K562 (cell line): Measurements from ENCODE around the gene GTF2H4. TPM values are rescaled to one million over a fixed set of nuclear protein-coding genes. Genes with fewer than 3 reads are reported as not detected.

Source experiments
- ATAC-seq: fragments of 200-7000 bp; cut with Tn5 transposase; 3 replicates; pipeline ENCODE4 v1.9.1; 2020; ENCODE audit warnings: moderate library complexity
- BruUV-seq: library from RNA; stranded (reverse); fragments of 400-500 nt; replicated peaks from 2 replicates; lab custom pipeline; 2021; lab: Mats Ljungman, UMichigan
- CTCF ChIA-PET: fragments of 300-600 bp; formaldehyde crosslinking; extraction: SDS; loops from one replicate; lab custom pipeline; 2021; ENCODE audit warnings: low intra/inter-chr PET ratio; lab: Yijun Ruan, JAX
- POLR2A ChIA-PET: fragments of 300-600, 350-650 bp; sonication (Branson Sonifier 250); formaldehyde crosslinking; extraction: SDS; loops from one replicate; lab custom pipeline; 2021; ENCODE audit warnings: antibody characterized with exemption, inconsistent platforms; lab: Yijun Ruan, JAX
- DNase-seq, 4 experiments: peaks; one replicate each; pipeline versions ENCODE4 v3.0.0 to v3.0.0-alpha.2; 2011 to 2018; ENCODE audit warnings: low spot score in 3 of 4, mixed read lengths in 3 of 4; ENCODE audit errors: extremely low read depth in 1 of 4
- FAIRE-seq: peaks from 2 replicates; lab custom pipeline; 2011; peaks lifted over from hg19 to GRCh38; lab: Jason Lieb, UNC
- H2AFZ ChIP-seq: 2 replicates; pipeline ENCODE4 v1.6.0; 2011; ENCODE audit warnings: low read depth, low read length, control low read depth, inconsistent platforms
- H3K27ac ChIP-seq: fragments of 200-600 bp; 3 replicates; pipeline ENCODE4 v1.8.0; 2011; ENCODE audit warnings: low read depth, mild to moderate bottlenecking, control low read depth, inconsistent platforms, low read length, moderate library complexity, mixed read lengths; ENCODE audit errors: extremely low read depth
- H3K27me3 ChIP-seq, 2 experiments: fragments of 300-600 bp in 1 of 2; 2 replicates in 1 of 2; 3 replicates in 1 of 2; pipeline versions ENCODE4 v1.6.0 to v1.8.0; 2011; ENCODE audit warnings: inconsistent platforms in 2 of 2, low read length in 2 of 2, mild to moderate bottlenecking in 1 of 2, mixed read lengths in 1 of 2, moderate library complexity in 1 of 2; ENCODE audit not compliant: control insufficient read depth in 2 of 2, insufficient read depth in 2 of 2
- H3K36me3 ChIP-seq: fragments of 300-600 bp; 3 replicates; pipeline ENCODE4 v1.8.0; 2011; ENCODE audit warnings: mild to moderate bottlenecking, low read length, inconsistent platforms; ENCODE audit not compliant: control insufficient read depth, insufficient read depth
- H3K4me1 ChIP-seq, 2 experiments: fragments of 200-600 bp in 1 of 2; replicated peaks in 1 of 2; 2 replicates in 1 of 2; 3 replicates in 1 of 2; pipeline versions ENCODE4 v1.5.1 to v1.8.0; 2011; ENCODE audit warnings: inconsistent platforms in 2 of 2, low read length in 2 of 2, mild to moderate bottlenecking in 1 of 2, mixed read lengths in 1 of 2, moderate library complexity in 1 of 2; ENCODE audit not compliant: control insufficient read depth in 2 of 2, insufficient read depth in 2 of 2
- H3K4me2 ChIP-seq: 2 replicates; pipeline ENCODE4 v1.6.1; 2011; ENCODE audit warnings: low read length, control low read depth, inconsistent platforms, mixed read lengths; ENCODE audit not compliant: insufficient read depth
- H3K4me3 ChIP-seq: fragments of 200-600 bp; sonication (generic), shearing (Covaris generic); 2 replicates; pipeline ENCODE4 v1.5.1; 2016; ENCODE audit warnings: control low read depth, inconsistent platforms
- H3K79me2 ChIP-seq: fragments of 200-600 bp; 3 replicates; pipeline ENCODE4 v1.8.0; 2011; ENCODE audit warnings: low read length, inconsistent platforms; ENCODE audit not compliant: control insufficient read depth, insufficient read depth
- H3K9ac ChIP-seq, 2 experiments: 2 replicates each; pipeline versions ENCODE4 v1.6.0 to v1.6.1; 2011; ENCODE audit warnings: low read depth in 2 of 2, low read length in 2 of 2, control low read depth in 1 of 2, inconsistent platforms in 1 of 2, mild to moderate bottlenecking in 1 of 2, mixed read lengths in 1 of 2; ENCODE audit not compliant: insufficient read depth in 1 of 2
- H3K9me1 ChIP-seq: one replicate; pipeline ENCODE4 v1.6.0; 2011; ENCODE audit warnings: inconsistent platforms, mild to moderate bottlenecking, low read length, moderate library complexity; ENCODE audit not compliant: control insufficient read depth, insufficient read depth
- H3K9me3 ChIP-seq: replicated peaks from 2 replicates; pipeline ENCODE4 v1.5.1; 2011; ENCODE audit warnings: low read depth, low read length, inconsistent platforms; ENCODE audit not compliant: control insufficient read depth, insufficient read depth
- H4K20me1 ChIP-seq: replicated peaks from 2 replicates; pipeline ENCODE4 v1.6.1; 2011; ENCODE audit warnings: low read length, inconsistent platforms, mixed read lengths; ENCODE audit not compliant: control insufficient read depth, insufficient read depth
- HEY1 ChIP-seq: fragments of 250-450 bp; sonication (Bioruptor Pico); IDR thresholded peaks from 2 replicates; pipeline ENCODE4 v1.5.0; 2020; ENCODE audit warnings: mild to moderate bottlenecking, moderate library complexity, borderline replicate concordance
- SLC30A9 ChIP-seq: fragments of 250-450 bp; sonication (Bioruptor Pico); IDR thresholded peaks from 2 replicates; pipeline ENCODE4 v1.8.0; 2022; ENCODE audit warnings: mild to moderate bottlenecking, moderate library complexity
- WGBS: fragments of 100-300 bp; shearing (Covaris generic); methylation state at CpG from one replicate; pipeline ENCODE4 v1.1.6; 2016; ENCODE audit warnings: low coverage, mixed read lengths; ENCODE audit not compliant: insufficient coverage; ENCODE audit errors: missing lambda C conversion rate; 5-methylcytosine and 5-hydroxymethylcytosine counted together
- in situ Hi-C: fragments of 300-500 bp; cut with MboI; formaldehyde crosslinking; loops from 4 replicates; pipeline ENCODE4 v1.15.0; 2018; ENCODE audit warnings: inconsistent platforms, mixed read lengths
- intact Hi-C: fragments of 100-400 bp; cut with micrococcal nuclease; formaldehyde crosslinking; loops from 2 replicates; pipeline ENCODE4 v1.14.2; 2022
- polyA plus RNA-seq, 8 experiments: library from polyadenylated mRNA; depleted of rRNA in 4 of 8; stranded (reverse) in 5 of 8; unstranded in 3 of 8; fragments of >200 nt; fragmentation: Nextera tagmentation in 2 of 8; fragmentation: Illumina TruSeq in 1 of 8; extraction: Ambion mirVana in 2 of 8; extraction: Trizol in 1 of 8; gene quantifications; 2 replicates each; pipeline versions ENCODE4 v1.2.1 to v1.2.3, GENCODE V29; 2011 to 2014; ENCODE audit warnings: inconsistent platforms in 1 of 8, missing spikeins in 1 of 8
- total RNA-seq, 7 experiments: library from RNA; depleted of rRNA in 6 of 7; stranded (reverse); fragments of >200 nt in 6 of 7; fragmentation: Illumina TruSeq in 2 of 7; extraction: Trizol in 2 of 7; gene quantifications; 2 replicates each; pipeline versions ENCODE4 v1.2.1 to v1.2.3, GENCODE V29; 2011 to 2021; ENCODE audit warnings: low replicate concordance in 1 of 7
- TF ChIP-seq, protein P1 (sequence below), 2 experiments: IDR thresholded peaks; 2 replicates each; pipeline ENCODE4 v1.6.1; 2011; ENCODE audit warnings: borderline replicate concordance in 1 of 2, control low read depth in 1 of 2, low read depth in 1 of 2, low read length in 1 of 2, mild to moderate bottlenecking in 1 of 2, mixed read lengths in 1 of 2, moderate library complexity in 1 of 2; ENCODE audit not compliant: insufficient read depth in 1 of 2, insufficient read length in 1 of 2, poor library complexity in 1 of 2, severe bottlenecking in 1 of 2; ENCODE audit errors: extremely low read depth in 1 of 2
- TF ChIP-seq, protein P2 (sequence below): fragments of 250-450 bp; sonication (Bioruptor Pico); IDR thresholded peaks from 2 replicates; pipeline ENCODE4 v1.8.0; 2022; ENCODE audit warnings: inconsistent platforms, mild to moderate bottlenecking, moderate library complexity, borderline replicate concordance
- TF ChIP-seq, protein P3 (sequence below): fragments of 450-650 bp; IDR thresholded peaks from 2 replicates; pipeline ENCODE4 v1.6.1; 2016; ENCODE audit warnings: borderline replicate concordance

Gene GTF2H4
- total and polyA plus RNA-seq, 9 of the 15 experiments (the other 6 are each of a cell fraction or from before 2014, with no cell fraction given) = 3.6 to 86.1 (median 39.6) TPM

DNA sequence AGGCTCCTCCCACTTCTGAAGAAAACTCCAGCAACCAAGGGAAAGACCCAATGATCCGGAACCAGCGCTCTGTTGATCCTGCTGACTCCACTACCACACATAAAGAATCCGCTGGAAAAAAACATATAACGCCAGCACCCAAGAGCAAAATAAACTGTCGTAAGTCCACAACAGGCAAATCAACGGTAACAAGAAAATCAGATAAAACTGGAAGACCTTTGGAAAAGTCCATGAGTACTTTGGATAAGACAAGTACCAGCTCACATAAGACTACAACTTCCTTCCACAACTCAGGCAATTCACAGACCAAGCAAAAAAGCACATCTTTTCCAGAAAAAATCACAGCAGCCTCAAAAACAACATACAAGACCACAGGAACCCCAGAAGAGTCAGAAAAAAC is 40.8 kb downstream of the GTF2H4 start (continued):
- TF ChIP-seq, protein P1, sequence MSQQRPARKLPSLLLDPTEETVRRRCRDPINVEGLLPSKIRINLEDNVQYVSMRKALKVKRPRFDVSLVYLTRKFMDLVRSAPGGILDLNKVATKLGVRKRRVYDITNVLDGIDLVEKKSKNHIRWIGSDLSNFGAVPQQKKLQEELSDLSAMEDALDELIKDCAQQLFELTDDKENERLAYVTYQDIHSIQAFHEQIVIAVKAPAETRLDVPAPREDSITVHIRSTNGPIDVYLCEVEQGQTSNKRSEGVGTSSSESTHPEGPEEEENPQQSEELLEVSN (IDR thresholded peaks at IDR 0.05; ENCODE audit: borderline replicate concordance in 1 of 2, extremely low read depth in 1 of 2, insufficient read depth in 1 of 2, insufficient read length in 1 of 2, low read depth in 1 of 2, low read length in 1 of 2, poor library complexity in 1 of 2, severe bottlenecking in 1 of 2) = no peak

DNA sequence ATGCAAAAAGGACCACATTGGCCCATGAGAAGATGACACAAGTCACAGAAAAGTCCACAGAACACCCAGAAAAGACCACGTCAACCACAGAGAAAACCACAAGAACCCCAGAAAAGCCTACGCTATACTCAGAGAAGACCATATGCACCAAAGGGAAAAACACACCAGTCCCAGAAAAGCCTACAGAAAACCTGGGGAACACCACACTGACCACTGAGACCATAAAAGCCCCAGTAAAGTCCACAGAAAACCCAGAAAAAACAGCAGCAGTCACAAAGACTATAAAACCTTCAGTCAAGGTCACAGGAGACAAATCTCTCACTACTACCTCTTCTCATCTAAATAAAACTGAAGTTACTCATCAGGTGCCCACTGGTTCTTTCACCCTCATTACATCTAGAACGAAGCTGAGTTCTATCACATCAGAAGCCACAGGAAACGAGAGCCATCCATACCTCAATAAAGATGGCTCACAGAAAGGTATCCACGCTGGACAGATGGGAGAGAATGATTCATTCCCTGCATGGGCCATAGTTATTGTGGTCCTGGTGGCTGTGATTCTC is 44.0 kb downstream of the GTF2H4 start:
- intact Hi-C loops (no loop called here), in situ Hi-C loops (no loop called here)
- WGBS = 3% methylated on average over 5 of the region's 5 CpGs
- TF ChIP-seq, protein P2, sequence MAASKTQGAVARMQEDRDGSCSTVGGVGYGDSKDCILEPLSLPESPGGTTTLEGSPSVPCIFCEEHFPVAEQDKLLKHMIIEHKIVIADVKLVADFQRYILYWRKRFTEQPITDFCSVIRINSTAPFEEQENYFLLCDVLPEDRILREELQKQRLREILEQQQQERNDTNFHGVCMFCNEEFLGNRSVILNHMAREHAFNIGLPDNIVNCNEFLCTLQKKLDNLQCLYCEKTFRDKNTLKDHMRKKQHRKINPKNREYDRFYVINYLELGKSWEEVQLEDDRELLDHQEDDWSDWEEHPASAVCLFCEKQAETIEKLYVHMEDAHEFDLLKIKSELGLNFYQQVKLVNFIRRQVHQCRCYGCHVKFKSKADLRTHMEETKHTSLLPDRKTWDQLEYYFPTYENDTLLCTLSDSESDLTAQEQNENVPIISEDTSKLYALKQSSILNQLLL (CRISPR knock-in tag) = no peak
- TF ChIP-seq HEY1 (CRISPR knock-in tag) = no peak
- TF ChIP-seq, protein P3, sequence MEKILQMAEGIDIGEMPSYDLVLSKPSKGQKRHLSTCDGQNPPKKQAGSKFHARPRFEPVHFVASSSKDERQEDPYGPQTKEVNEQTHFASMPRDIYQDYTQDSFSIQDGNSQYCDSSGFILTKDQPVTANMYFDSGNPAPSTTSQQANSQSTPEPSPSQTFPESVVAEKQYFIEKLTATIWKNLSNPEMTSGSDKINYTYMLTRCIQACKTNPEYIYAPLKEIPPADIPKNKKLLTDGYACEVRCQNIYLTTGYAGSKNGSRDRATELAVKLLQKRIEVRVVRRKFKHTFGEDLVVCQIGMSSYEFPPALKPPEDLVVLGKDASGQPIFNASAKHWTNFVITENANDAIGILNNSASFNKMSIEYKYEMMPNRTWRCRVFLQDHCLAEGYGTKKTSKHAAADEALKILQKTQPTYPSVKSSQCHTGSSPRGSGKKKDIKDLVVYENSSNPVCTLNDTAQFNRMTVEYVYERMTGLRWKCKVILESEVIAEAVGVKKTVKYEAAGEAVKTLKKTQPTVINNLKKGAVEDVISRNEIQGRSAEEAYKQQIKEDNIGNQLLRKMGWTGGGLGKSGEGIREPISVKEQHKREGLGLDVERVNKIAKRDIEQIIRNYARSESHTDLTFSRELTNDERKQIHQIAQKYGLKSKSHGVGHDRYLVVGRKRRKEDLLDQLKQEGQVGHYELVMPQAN = no peak
- TF ChIP-seq SLC30A9 = no peak
- Histone ChIP-seq H4K20me1 (no peaks in the 10 kb centered on the region), H3K4me3 (no peak overlapping the region), H3K27me3 (peaks cover 8 to 56% of the 10 kb centered on the region in 2 experiments), H3K79me2 (no peaks in the 10 kb centered on the region), H3K4me1 (peaks cover 8 to 15% of the 10 kb centered on the region in 2 experiments), H3K9me3 (no peaks in the 10 kb centered on the region), H3K36me3 (no peaks in the 10 kb centered on the region), H2AFZ (no peak overlapping the region), H3K27ac (no peak overlapping the region), H3K4me2 (no peak overlapping the region), H3K9ac (no peak overlapping the region), H3K9me1 (no peaks in the 10 kb centered on the region)
- no TSS peak for BruUV-seq
- FAIRE-seq = no peak
- DNase-seq = no peak
- ChIA-PET CTCF (no interaction called here), POLR2A (interaction anchor here (0.6 kb wide), 2 partner anchors 13 to 200 kb away, joined by 3 read pairs; no protein-coding TSS in a partner anchor)
- ATAC-seq = no peak
